Neutrophil (primary cell): ENCODE data around the gene TSPAN9.

ENCODE experiments used
- H3K27ac ChIP-seq: fragments of 200-600 bp; sonication (generic); 2 replicates; pipeline ENCODE4 v1.5.1; 2016; ENCODE audit warnings: mild to moderate bottlenecking, moderate library complexity
- H3K27me3 ChIP-seq: fragments of 200-600 bp; sonication (generic); 2 replicates; pipeline ENCODE4 v1.6.0; 2016; ENCODE audit warnings: mild to moderate bottlenecking
- H3K36me3 ChIP-seq: fragments of 200-600 bp; sonication (generic); 2 replicates; pipeline ENCODE4 v1.5.1; 2017
- H3K4me1 ChIP-seq, 2 experiments: fragments of 200-600 bp in 1 of 2; sonication (generic) in 1 of 2; 1 replicate in 1 of 2; 2 replicates in 1 of 2; pipeline versions ENCODE4 v1.5.1 to v1.6.1; 2013 to 2016; ENCODE audit warnings: low read depth in 1 of 2, low read length in 1 of 2, mild to moderate bottlenecking in 1 of 2, moderate library complexity in 1 of 2; ENCODE audit not compliant: control insufficient read depth in 1 of 2, insufficient read depth in 1 of 2
- H3K4me3 ChIP-seq, 2 experiments: fragments of 200-600 bp in 1 of 2; sonication (generic) in 1 of 2; 1 replicate in 1 of 2; 2 replicates in 1 of 2; pipeline ENCODE4 v1.5.1; 2013 to 2016; ENCODE audit warnings: low read depth in 1 of 2, low read length in 1 of 2, mild to moderate bottlenecking in 1 of 2, moderate library complexity in 1 of 2
- H3K9me3 ChIP-seq: fragments of 200-600 bp; sonication (generic); 2 replicates; pipeline ENCODE4 v1.5.1; 2016
- TF ChIP-seq, protein P1 (sequence below): fragments of 200-600 bp; sonication (generic); IDR thresholded peaks from 2 replicates; pipeline ENCODE4 v1.5.1; 2016; ENCODE audit warnings: antibody characterized with exemption

TSPAN9 gene

DNA sequence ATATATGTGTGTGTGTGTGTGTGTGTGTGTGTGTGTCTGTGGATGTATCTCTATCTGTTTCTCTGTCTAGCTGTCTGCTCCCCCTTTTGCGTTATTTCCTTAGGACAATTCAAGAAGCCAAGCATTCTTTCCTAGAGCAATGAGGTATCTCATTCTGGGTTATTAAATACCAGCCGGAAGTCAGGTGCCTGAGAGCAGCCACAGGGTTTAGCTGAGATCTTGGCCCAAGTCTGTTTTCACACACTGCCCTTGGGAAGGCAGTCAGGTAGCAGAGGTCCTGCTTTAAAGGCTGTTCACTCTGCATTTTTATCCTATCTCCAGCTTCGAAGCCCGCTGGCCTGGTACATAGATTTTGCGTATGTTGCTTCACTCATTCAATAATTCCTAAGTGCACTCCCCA is 76.8 kb downstream of the TSPAN9 start:
- H3K9me3 ChIP-seq, result no peaks in the 10 kb centered on the region
- H3K4me3 ChIP-seq, result no peak overlapping the region
- TF ChIP-seq, protein P1, sequence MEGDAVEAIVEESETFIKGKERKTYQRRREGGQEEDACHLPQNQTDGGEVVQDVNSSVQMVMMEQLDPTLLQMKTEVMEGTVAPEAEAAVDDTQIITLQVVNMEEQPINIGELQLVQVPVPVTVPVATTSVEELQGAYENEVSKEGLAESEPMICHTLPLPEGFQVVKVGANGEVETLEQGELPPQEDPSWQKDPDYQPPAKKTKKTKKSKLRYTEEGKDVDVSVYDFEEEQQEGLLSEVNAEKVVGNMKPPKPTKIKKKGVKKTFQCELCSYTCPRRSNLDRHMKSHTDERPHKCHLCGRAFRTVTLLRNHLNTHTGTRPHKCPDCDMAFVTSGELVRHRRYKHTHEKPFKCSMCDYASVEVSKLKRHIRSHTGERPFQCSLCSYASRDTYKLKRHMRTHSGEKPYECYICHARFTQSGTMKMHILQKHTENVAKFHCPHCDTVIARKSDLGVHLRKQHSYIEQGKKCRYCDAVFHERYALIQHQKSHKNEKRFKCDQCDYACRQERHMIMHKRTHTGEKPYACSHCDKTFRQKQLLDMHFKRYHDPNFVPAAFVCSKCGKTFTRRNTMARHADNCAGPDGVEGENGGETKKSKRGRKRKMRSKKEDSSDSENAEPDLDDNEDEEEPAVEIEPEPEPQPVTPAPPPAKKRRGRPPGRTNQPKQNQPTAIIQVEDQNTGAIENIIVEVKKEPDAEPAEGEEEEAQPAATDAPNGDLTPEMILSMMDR, result no peak
- H3K27ac ChIP-seq, result no peak overlapping the region
- H3K4me1 ChIP-seq, result no peaks in the 10 kb centered on the region
- H3K36me3 ChIP-seq, result no peaks in the 10 kb centered on the region
- H3K27me3 ChIP-seq, result peaks cover 60% of the 10 kb centered on the region

DNA sequence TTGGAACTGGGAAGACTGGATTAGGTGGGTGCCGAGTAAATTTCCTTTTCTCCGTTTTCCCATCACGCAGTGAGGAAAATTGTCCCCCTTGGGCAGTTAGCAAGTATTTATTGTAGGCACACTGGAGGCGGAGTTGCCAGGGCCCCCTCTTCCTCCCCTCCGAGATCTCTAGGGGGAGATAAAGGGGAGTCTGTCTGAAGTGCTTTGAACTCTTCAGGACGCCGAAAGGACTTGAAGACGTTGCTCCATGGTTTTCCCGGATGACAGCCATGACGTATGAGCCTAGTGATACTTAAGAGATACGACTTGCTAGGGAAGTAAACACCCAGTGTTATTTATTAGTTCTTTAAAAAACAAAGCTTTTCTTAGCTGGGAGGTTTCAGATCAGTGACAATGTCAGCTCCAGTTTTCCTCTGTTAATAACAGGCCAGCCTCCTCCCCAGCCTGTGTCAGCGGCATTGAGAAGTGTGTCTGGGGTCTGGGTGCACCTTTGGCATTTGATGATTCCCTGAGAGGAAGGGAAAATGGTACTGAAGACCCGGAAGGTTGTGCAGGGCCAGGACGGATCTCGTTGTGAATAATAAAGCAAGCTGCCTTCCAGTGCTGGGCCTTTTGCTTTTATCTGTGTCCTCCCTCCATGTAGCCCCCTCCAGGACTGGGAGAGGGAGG is 78.7 kb downstream of the TSPAN9 start:
- peaks cover 44% of the 10 kb centered on the region for H3K27me3 ChIP-seq
- H3K4me3 ChIP-seq, result no peak overlapping the region
- no peaks in the 10 kb centered on the region for H3K4me1 ChIP-seq
- H3K36me3 ChIP-seq, result no peaks in the 10 kb centered on the region
- H3K27ac ChIP-seq, result no peak overlapping the region
- TF ChIP-seq, protein P1, result no peak
- no peaks in the 10 kb centered on the region for H3K9me3 ChIP-seq

DNA sequence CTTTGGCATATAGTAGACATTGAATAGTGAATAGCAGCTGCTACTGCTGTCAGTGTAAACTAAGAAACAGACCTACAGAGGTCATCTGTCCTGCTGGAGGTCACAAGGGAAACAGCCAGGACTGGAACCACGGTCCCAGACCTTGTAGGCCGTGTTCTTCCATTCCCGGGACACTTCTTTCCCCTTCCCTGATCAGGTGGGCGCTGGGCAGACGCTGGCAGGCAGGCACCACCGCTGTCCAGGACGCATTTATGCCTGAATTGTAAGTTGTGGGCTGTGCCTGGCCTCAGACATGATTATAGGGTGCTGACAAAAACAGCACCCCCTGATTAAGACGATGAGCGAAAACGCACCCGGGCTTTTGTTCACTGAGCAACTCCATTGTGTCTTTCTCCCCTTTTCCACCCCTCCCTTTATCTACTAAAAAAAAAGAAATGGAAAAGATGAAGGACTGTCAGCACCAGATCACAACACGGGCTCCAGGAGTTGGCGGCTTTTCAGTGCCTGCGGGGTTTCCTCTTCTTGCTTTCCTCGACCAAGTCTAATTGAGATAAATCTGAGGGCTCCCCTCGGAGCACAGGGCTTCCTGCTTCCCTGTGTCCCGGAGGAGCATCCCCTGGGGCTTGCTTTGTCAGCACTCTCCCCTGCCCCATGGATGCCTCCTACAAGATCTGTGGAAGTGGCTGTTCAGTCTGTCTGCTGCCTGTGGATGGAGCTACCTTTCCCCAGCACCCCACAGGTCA is 80.6 kb downstream of the TSPAN9 start:
- Histone ChIP-seq H3K4me1 (no peaks in the 10 kb centered on the region), H3K4me3 (no peak overlapping the region), H3K27ac (no peak overlapping the region), H3K27me3 (peaks cover 38% of the 10 kb centered on the region), H3K9me3 (no peaks in the 10 kb centered on the region), H3K36me3 (no peaks in the 10 kb centered on the region)
- TF ChIP-seq, protein P1, result no peak

DNA sequence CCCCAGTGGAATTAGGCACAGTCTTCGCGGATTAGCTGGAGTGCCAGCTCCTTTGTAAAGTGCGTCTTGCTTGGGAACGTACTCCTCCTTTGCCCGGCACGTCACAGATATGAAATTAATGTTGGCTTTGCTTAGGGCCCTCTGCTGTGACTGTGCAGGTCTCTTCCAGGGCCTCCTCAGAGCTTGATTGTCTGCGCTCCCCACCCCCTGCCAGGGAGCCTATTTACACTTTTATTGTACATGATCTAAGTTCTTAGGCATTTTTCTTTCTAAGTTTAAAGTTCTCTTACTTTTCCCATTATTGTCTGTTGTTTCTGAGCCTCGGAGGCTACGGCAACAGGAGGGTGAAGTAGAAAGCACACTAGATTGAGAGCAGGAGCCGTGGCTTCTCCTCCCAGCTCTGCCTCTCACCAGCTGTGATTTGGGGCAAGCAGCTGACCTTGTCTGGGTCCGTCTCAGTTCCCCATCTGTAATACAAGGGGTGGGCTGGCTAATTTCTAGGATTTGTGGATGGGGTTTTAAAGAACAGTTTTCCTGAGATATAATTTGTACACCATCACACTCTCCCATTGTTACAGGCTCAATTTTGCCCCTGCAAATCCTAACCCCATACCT is 81.8 kb downstream of the TSPAN9 start:
- Histone ChIP-seq H3K4me1 (no peaks in the 10 kb centered on the region), H3K27ac (no peak overlapping the region), H3K9me3 (no peaks in the 10 kb centered on the region), H3K4me3 (no peak overlapping the region), H3K27me3 (peaks cover 31% of the 10 kb centered on the region), H3K36me3 (no peaks in the 10 kb centered on the region)
- TF ChIP-seq, protein P1, result no peak

DNA sequence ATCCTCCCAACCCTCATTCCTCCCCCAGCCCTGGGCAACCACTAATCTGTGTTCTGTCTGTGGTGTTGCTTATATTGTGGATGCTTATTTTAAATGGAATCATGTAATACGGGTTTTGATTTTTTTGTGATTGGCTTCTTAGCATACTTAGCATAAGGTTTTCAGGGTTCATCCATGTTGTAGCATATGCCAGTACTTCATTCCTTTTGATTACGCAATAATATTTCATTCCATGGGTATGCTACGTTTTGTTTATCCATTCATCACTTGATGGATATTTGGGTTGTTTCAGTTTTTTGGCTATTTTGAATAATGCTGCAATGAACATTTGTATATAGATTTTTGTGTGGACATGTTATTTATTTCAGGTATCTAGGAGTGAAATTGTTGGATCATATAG is 82.9 kb downstream of the TSPAN9 start:
- Histone ChIP-seq H3K4me3 (no peak overlapping the region), H3K27ac (no peak overlapping the region), H3K27me3 (peaks cover 29% of the 10 kb centered on the region), H3K4me1 (no peaks in the 10 kb centered on the region), H3K36me3 (no peaks in the 10 kb centered on the region), H3K9me3 (no peaks in the 10 kb centered on the region)
- TF ChIP-seq, protein P1, result no peak
